Trophoblast cell (in vitro differentiated cells and primary cell): ENCODE results near the gene FGF3.

Experiments
- DNase-seq, 2 donors: peaks; one replicate each; pipeline ENCODE4 v3.0.0-alpha.2; 2016
- H2AFZ ChIP-seq: 2 replicates; pipeline ENCODE4 v1.6.1; 2013; ENCODE audit warnings: low read length, moderate library complexity, mild to moderate bottlenecking; ENCODE audit not compliant: insufficient read depth, poor library complexity
- H2AK5ac ChIP-seq: 2 replicates; pipeline ENCODE4 v1.6.1; 2013; ENCODE audit warnings: mild to moderate bottlenecking, low read length
- H2BK120ac ChIP-seq: 2 replicates; pipeline ENCODE4 v1.6.1; 2013; ENCODE audit warnings: low read length, mild to moderate bottlenecking, moderate library complexity; ENCODE audit not compliant: insufficient read depth, poor library complexity
- H2BK12ac ChIP-seq: 2 replicates; pipeline ENCODE4 v1.6.1; 2013; ENCODE audit warnings: mild to moderate bottlenecking, low read length, moderate library complexity
- H2BK5ac ChIP-seq: 2 replicates; pipeline ENCODE4 v1.6.1; 2013; ENCODE audit warnings: low read length, low read depth, moderate library complexity, mild to moderate bottlenecking; ENCODE audit not compliant: poor library complexity
- H3K14ac ChIP-seq: 2 replicates; pipeline ENCODE4 v1.6.1; 2013; ENCODE audit warnings: mild to moderate bottlenecking, low read length
- H3K18ac ChIP-seq: 2 replicates; pipeline ENCODE4 v1.6.1; 2013; ENCODE audit warnings: mild to moderate bottlenecking, low read length
- H3K23ac ChIP-seq: 2 replicates; pipeline ENCODE4 v1.6.1; 2013; ENCODE audit warnings: low read length
- H3K27ac ChIP-seq: 2 replicates; pipeline ENCODE4 v1.5.1; 2013; ENCODE audit warnings: low read depth, mild to moderate bottlenecking, inconsistent platforms, low read length, moderate library complexity
- H3K27me3 ChIP-seq: 2 replicates; pipeline ENCODE4 v1.6.1; 2013; ENCODE audit warnings: inconsistent platforms, mild to moderate bottlenecking, low read length, moderate library complexity; ENCODE audit not compliant: insufficient read depth
- H3K36me3 ChIP-seq, 2 experiments: 1 replicate in 1 of 2; 2 replicates in 1 of 2; pipeline ENCODE4 v1.6.1; 2013; ENCODE audit warnings: low read length in 2 of 2, mild to moderate bottlenecking in 2 of 2, moderate library complexity in 1 of 2; ENCODE audit not compliant: insufficient read depth in 2 of 2, control insufficient read depth in 1 of 2
- H3K4ac ChIP-seq: 2 replicates; pipeline ENCODE4 v1.6.1; 2013; ENCODE audit warnings: low read depth, mild to moderate bottlenecking, low read length, moderate library complexity
- H3K4me1 ChIP-seq, 2 experiments: 1 replicate in 1 of 2; 2 replicates in 1 of 2; pipeline ENCODE4 v1.6.1; 2013; ENCODE audit warnings: low read length in 2 of 2, mild to moderate bottlenecking in 2 of 2, moderate library complexity in 1 of 2; ENCODE audit not compliant: insufficient read depth in 2 of 2, control insufficient read depth in 1 of 2
- H3K4me2 ChIP-seq: 2 replicates; pipeline ENCODE4 v1.6.1; 2013; ENCODE audit warnings: inconsistent platforms, mild to moderate bottlenecking, low read length, moderate library complexity
- H3K4me3 ChIP-seq: 2 replicates; pipeline ENCODE4 v1.5.1; 2013; ENCODE audit warnings: mild to moderate bottlenecking, low read depth, low read length, inconsistent platforms
- H3K79me1 ChIP-seq: one replicate; pipeline ENCODE4 v1.6.1; 2013; ENCODE audit warnings: low read length
- H3K79me2 ChIP-seq: 2 replicates; pipeline ENCODE4 v1.6.1; 2013; ENCODE audit warnings: low read length, mild to moderate bottlenecking; ENCODE audit not compliant: control insufficient read depth, insufficient read depth, poor library complexity
- H3K9ac ChIP-seq: 2 replicates; pipeline ENCODE4 v1.6.1; 2013; ENCODE audit warnings: mild to moderate bottlenecking, low read length
- H3K9me3 ChIP-seq: 2 replicates; pipeline ENCODE4 v1.6.1; 2013; ENCODE audit warnings: low read depth, mild to moderate bottlenecking, control low read depth, inconsistent platforms, low read length; ENCODE audit not compliant: insufficient read depth
- H4K12ac ChIP-seq: 2 replicates; pipeline ENCODE4 v1.6.1; 2013; ENCODE audit warnings: low read depth, mild to moderate bottlenecking, low read length, moderate library complexity
- H4K8ac ChIP-seq: 2 replicates; pipeline ENCODE4 v1.6.1; 2013; ENCODE audit warnings: low read depth, mild to moderate bottlenecking, low read length, moderate library complexity
- H4K91ac ChIP-seq: one replicate; pipeline ENCODE4 v1.6.1; 2013; ENCODE audit warnings: low read depth, mild to moderate bottlenecking, low read length, moderate library complexity
- WGBS: extraction: QIAGEN DNeasy Blood & Tissue Kit; methylation state at CpG from one replicate; pipeline ENCODE4 v1.1.7; 2013; ENCODE audit warnings: missing lambda C conversion rate; ENCODE audit not compliant: insufficient read length, insufficient coverage; ENCODE audit errors: extremely low coverage; 5-methylcytosine and 5-hydroxymethylcytosine counted together

FGF3 gene

GRCh38 chr11:69825037-69825834 lies 6.0 kb upstream of the FGF3 start:
- Histone ChIP-seq H3K18ac (no peak overlapping the region), H3K79me2 (no peaks in the 10 kb centered on the region), H2BK5ac (no peak overlapping the region), H3K9me3 (peaks cover 5% of the 10 kb centered on the region), H3K14ac (no peak overlapping the region), H4K91ac (no peak overlapping the region), H3K27me3 (peaks cover 5% of the 10 kb centered on the region), H2BK12ac (no peak overlapping the region), H3K9ac (no peak overlapping the region), H3K4ac (no peak overlapping the region), H2BK120ac (no peak overlapping the region), H4K12ac (no peak overlapping the region), H4K8ac (no peak overlapping the region), H3K23ac (no peak overlapping the region), H3K4me1 (peaks cover 2 to 6% of the 10 kb centered on the region in 2 experiments), H3K79me1 (no peaks in the 10 kb centered on the region), H2AFZ (no peak overlapping the region), H3K27ac (no peak overlapping the region), H2AK5ac (no peak overlapping the region), H3K4me3 (no peak overlapping the region), H3K36me3 (no peaks in the 10 kb centered on the region), H3K4me2 (no peak overlapping the region)
- DNase-seq = no peak
- no CpG with 5 or more reads among the region's 20 CpGs for WGBS

- H3K9ac ChIP-seq = no peak overlapping the region
- no peak overlapping the region for H3K27ac ChIP-seq
- H3K79me2 ChIP-seq = no peaks in the 10 kb centered on the region
- H2AK5ac ChIP-seq = no peak overlapping the region
- H4K8ac ChIP-seq = no peak overlapping the region
- no peaks in the 10 kb centered on the region for H3K79me1 ChIP-seq
- no peak overlapping the region for H2BK120ac ChIP-seq
- no peak overlapping the region for H3K4ac ChIP-seq
- no peak for DNase-seq
- no peak overlapping the region for H4K91ac ChIP-seq
- H3K27me3 ChIP-seq = peaks cover 18% of the 10 kb centered on the region
- peaks cover 2 to 6% of the 10 kb centered on the region in 2 experiments for H3K4me1 ChIP-seq
- H3K9me3 ChIP-seq = peaks cover 5% of the 10 kb centered on the region
- H2BK12ac ChIP-seq = no peak overlapping the region
- no peaks in the 10 kb centered on the region for H3K36me3 ChIP-seq
- WGBS = no CpG with 5 or more reads among the region's 6 CpGs
- H2BK5ac ChIP-seq = no peak overlapping the region
- no peak overlapping the region for H3K14ac ChIP-seq
- no peak overlapping the region for H3K23ac ChIP-seq
- no peak overlapping the region for H3K18ac ChIP-seq
- H3K4me3 ChIP-seq = no peak overlapping the region
- H3K4me2 ChIP-seq = no peak overlapping the region
- no peak overlapping the region for H2AFZ ChIP-seq
- no peak overlapping the region for H4K12ac ChIP-seq
Observed at GRCh38 chr11:69823641-69824265, 4.5 kb upstream of the FGF3 start.

GRCh38 chr11:69822676-69823494 lies 3.7 kb upstream of the FGF3 start:
- Histone ChIP-seq H3K27me3 (peaks cover 27% of the 10 kb centered on the region), H3K23ac (no peak overlapping the region)
- no peak for DNase-seq

GRCh38 chr11:69821511-69822040 lies 2.4 kb upstream of the FGF3 start:
- Histone ChIP-seq H3K36me3 (no peaks in the 10 kb centered on the region), H2BK5ac (no peak overlapping the region), H3K4me1 (peaks cover 7 to 18% of the 10 kb centered on the region in 2 experiments), H3K14ac (no peak overlapping the region), H2AFZ (no peak overlapping the region), H3K9ac (no peak overlapping the region), H2BK12ac (no peak overlapping the region), H4K91ac (no peak overlapping the region), H3K4ac (no peak overlapping the region), H3K4me3 (no peak overlapping the region), H3K18ac (no peak overlapping the region), H3K79me1 (no peaks in the 10 kb centered on the region), H3K27me3 (peaks cover 40% of the 10 kb centered on the region), H3K79me2 (no peaks in the 10 kb centered on the region), H2AK5ac (no peak overlapping the region), H3K4me2 (no peak overlapping the region), H3K27ac (no peak overlapping the region), H3K9me3 (peaks cover 6% of the 10 kb centered on the region), H4K8ac (no peak overlapping the region), H3K23ac (no peak overlapping the region), H2BK120ac (no peak overlapping the region), H4K12ac (no peak overlapping the region)
- no CpG with 5 or more reads among the region's 17 CpGs for WGBS
- DNase-seq = no peak

More at GRCh38 chr11:69822676-69823494, 3.7 kb upstream of the FGF3 start:
- H3K4ac ChIP-seq = no peak overlapping the region
- no peak overlapping the region for H3K4me3 ChIP-seq
- H4K8ac ChIP-seq = no peak overlapping the region
- H4K91ac ChIP-seq = no peak overlapping the region
- no peaks in the 10 kb centered on the region for H3K79me1 ChIP-seq
- H2AFZ ChIP-seq = no peak overlapping the region
- no peak overlapping the region for H3K4me2 ChIP-seq
- H2BK5ac ChIP-seq = no peak overlapping the region
- H4K12ac ChIP-seq = no peak overlapping the region
- H3K18ac ChIP-seq = no peak overlapping the region
- H3K9me3 ChIP-seq = peaks cover 5% of the 10 kb centered on the region
- H3K27ac ChIP-seq = no peak overlapping the region
- no peak overlapping the region for H3K14ac ChIP-seq
- no peaks in the 10 kb centered on the region for H3K36me3 ChIP-seq
- H2BK120ac ChIP-seq = no peak overlapping the region
- H3K79me2 ChIP-seq = no peaks in the 10 kb centered on the region
- H2BK12ac ChIP-seq = no peak overlapping the region
- WGBS = no CpG with 5 or more reads among the region's 15 CpGs
- H3K4me1 ChIP-seq = peaks cover 4 to 10% of the 10 kb centered on the region in 2 experiments
- no peak overlapping the region for H3K9ac ChIP-seq
- H2AK5ac ChIP-seq = no peak overlapping the region
